T-cell (primary cell): ENCODE data around the gene ARMC8. TPM values are rescaled to one million over a fixed set of nuclear protein-coding genes. Genes with fewer than 3 reads are reported as not detected.

Experiments used
- ATAC-seq, 4 experiments: fragments of 200-7000 bp in 3 of 4; fragments of 150-1000 bp in 1 of 4; cut with Tn5 transposase; replicated peaks in 1 of 4; 1 replicate in 3 of 4; 2 replicates in 1 of 4; pipeline ENCODE4 v1.10.0; 2021; ENCODE audit warnings: moderate library complexity in 3 of 4, mild to moderate bottlenecking in 2 of 4, moderate number of reproducible peaks in 1 of 4
- CTCF ChIA-PET, 2 donors: fragments of 300-600 bp; sonication (Branson Sonifier 250); formaldehyde crosslinking; loops; one replicate each; lab custom pipeline; 2022; ENCODE audit warnings: antibody characterized with exemption in 2 of 2; lab: Charles Lee
- POLR2A ChIA-PET, 2 donors: fragments of 300-600 bp; sonication (Branson Sonifier 250); formaldehyde crosslinking; loops; one replicate each; lab custom pipeline; 2022; ENCODE audit warnings: antibody characterized with exemption in 2 of 2; lab: Charles Lee
- DNase-seq, 35 experiments: peaks; one replicate each; pipeline versions ENCODE4 v3.0.0 to v3.0.0-alpha.2; 2013 to 2023
- H3K27ac ChIP-seq: one replicate; pipeline ENCODE4 v1.5.1; 2013; ENCODE audit warnings: low read length
- H3K27me3 ChIP-seq, 2 experiments: replicated peaks in 1 of 2; 1 replicate in 1 of 2; 2 replicates in 1 of 2; pipeline versions ENCODE4 v1.6.1 to v1.7.0; 2013; ENCODE audit warnings: low read length in 1 of 2, mixed read lengths in 1 of 2; ENCODE audit not compliant: control insufficient read depth in 2 of 2, insufficient read depth in 2 of 2; ENCODE audit errors: extremely low read depth in 1 of 2
- H3K36me3 ChIP-seq, 2 donors: 1 replicate in 1 of 2; 2 replicates in 1 of 2; pipeline versions ENCODE4 v1.6.1 to v1.7.0; 2013; ENCODE audit warnings: low read length in 1 of 2; ENCODE audit not compliant: control insufficient read depth in 2 of 2, insufficient read depth in 1 of 2; ENCODE audit errors: extremely low read depth in 1 of 2
- H3K4me1 ChIP-seq, 2 experiments: 1 replicate in 1 of 2; 2 replicates in 1 of 2; pipeline versions ENCODE4 v1.6.1 to v1.7.0; 2013; ENCODE audit warnings: low read length in 2 of 2, mixed read lengths in 1 of 2; ENCODE audit not compliant: insufficient read depth in 2 of 2, control insufficient read depth in 1 of 2; ENCODE audit errors: extremely low read depth in 1 of 2
- H3K4me3 ChIP-seq, 2 donors: 1 replicate in 1 of 2; 2 replicates in 1 of 2; pipeline versions ENCODE4 v1.5.1 to v1.7.0; 2013; ENCODE audit warnings: mild to moderate bottlenecking in 2 of 2, low read length in 1 of 2, moderate library complexity in 1 of 2; ENCODE audit not compliant: control insufficient read depth in 1 of 2; ENCODE audit errors: extremely low read depth in 1 of 2
- H3K9me3 ChIP-seq: 2 replicates; pipeline ENCODE4 v1.7.0; 2013
- H3K27ac Mint-ChIP-seq, 2 donors: one replicate each; pipeline ENCODE4 v1.8.0; 2020 to 2021; ENCODE audit warnings: mild to moderate bottlenecking in 2 of 2, mixed read lengths in 2 of 2
- H3K27me3 Mint-ChIP-seq, 2 donors: one replicate each; pipeline ENCODE4 v1.8.0; 2021 to 2022; ENCODE audit warnings: mixed read lengths in 2 of 2
- H3K36me3 Mint-ChIP-seq: one replicate; pipeline ENCODE4 v1.8.0; 2021; ENCODE audit warnings: mixed read lengths
- H3K4me1 Mint-ChIP-seq, 3 donors: one replicate each; pipeline ENCODE4 v1.8.0; 2020 to 2022; ENCODE audit warnings: mixed read lengths in 3 of 3, mild to moderate bottlenecking in 1 of 3
- H3K4me3 Mint-ChIP-seq, 3 donors: one replicate each; pipeline ENCODE4 v1.8.0; 2020 to 2022; ENCODE audit warnings: mild to moderate bottlenecking in 3 of 3, mixed read lengths in 3 of 3, moderate library complexity in 3 of 3
- H3K9me3 Mint-ChIP-seq, 3 donors: one replicate each; pipeline ENCODE4 v1.8.0; 2020 to 2022; ENCODE audit warnings: mixed read lengths in 3 of 3
- WGBS: methylation state at CpG from one replicate; pipeline ENCODE4 v1.1.5; 2013; ENCODE audit warnings: missing lambda C conversion rate; ENCODE audit not compliant: insufficient coverage; 5-methylcytosine and 5-hydroxymethylcytosine counted together
- total RNA-seq, 35 experiments: library from RNA in 6 of 35; stranded (reverse) in 6 of 35; fragments of 120-200 nt in 1 of 35; gene quantifications; one replicate each; pipeline versions ENCODE4 v1.2.1 to v1.2.4 and lab custom pipeline; 2013 to 2026

Gene ARMC8
- total RNA-seq, 5 donors from 2014 or later (not counting 1 experiment from before 2014, with no cell fraction given): 55.0 to 79.8 (median 58.6) TPM

DNA sequence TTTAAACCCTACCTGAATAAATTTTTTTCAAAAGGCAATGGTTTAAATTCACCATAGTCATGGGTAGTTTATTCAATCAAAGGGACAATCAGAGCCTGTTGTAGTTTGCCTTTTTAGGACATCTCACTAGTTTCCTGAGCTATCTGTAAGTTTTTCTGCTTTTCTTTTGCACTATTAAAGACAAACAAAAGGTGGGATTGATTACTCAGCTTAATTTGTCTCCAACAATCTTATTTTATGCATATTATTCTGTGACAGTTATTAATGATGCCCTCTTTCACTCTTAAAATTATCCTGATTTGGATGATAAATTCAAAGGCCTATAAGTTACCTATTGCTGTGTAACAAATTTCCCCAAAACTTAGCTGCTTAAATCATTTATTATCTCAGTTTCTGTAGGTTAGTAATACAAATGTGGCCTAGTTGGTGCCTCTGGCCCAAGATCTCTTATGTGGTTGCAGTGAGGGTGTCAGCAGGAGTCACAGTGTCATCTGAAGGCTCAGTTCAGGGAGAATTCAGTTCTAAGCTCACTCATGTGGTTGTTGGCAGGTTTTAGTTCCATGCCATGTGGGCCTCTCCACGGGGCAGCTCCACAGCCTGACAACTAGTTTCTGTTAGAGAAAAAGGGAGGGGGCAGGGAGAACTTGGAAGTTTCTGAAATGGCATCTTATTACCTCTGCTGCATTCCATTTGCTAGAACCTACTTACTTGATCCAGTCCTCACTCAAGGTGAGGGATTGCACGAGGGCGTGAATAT is 16.0 kb downstream of the ARMC8 start:
- ChIA-PET CTCF (interaction anchor here in 1 of 2 donors (0.9 kb wide), 1 partner anchor 10 kb away, joined by 3 read pairs; no protein-coding TSS in a partner anchor), POLR2A (interaction anchor here (0.7 to 1.1 kb wide), 2 partner anchors 10 to 82 kb away, joined by 3 read pairs; no protein-coding TSS in a partner anchor)
- Histone ChIP-seq H3K27me3 (no peaks in the 10 kb centered on the region), H3K4me1 (peaks cover 0 to 5% of the 10 kb centered on the region in 2 experiments), H3K27ac (no peak overlapping the region), H3K36me3 (peaks cover 0 to 4% of the 10 kb centered on the region in 2 donors), H3K9me3 (no peaks in the 10 kb centered on the region), H3K4me3 (no peak overlapping the region)
- Mint-ChIP-seq H3K27ac (peak overlapping the region in 1 of 2 donors; percentile 57), H3K36me3 (peaks cover 33% of the 10 kb centered on the region), H3K9me3 (no peaks in the 10 kb centered on the region), H3K4me3 (no peak overlapping the region), H3K27me3 (no peaks in the 10 kb centered on the region), H3K4me1 (peaks cover 68 to 85% (median 78%) of the 10 kb centered on the region in 3 donors)
- no CpG with 5 or more reads among the region's 3 CpGs for WGBS
- DNase-seq (no peak), ATAC-seq (no peak)

DNA sequence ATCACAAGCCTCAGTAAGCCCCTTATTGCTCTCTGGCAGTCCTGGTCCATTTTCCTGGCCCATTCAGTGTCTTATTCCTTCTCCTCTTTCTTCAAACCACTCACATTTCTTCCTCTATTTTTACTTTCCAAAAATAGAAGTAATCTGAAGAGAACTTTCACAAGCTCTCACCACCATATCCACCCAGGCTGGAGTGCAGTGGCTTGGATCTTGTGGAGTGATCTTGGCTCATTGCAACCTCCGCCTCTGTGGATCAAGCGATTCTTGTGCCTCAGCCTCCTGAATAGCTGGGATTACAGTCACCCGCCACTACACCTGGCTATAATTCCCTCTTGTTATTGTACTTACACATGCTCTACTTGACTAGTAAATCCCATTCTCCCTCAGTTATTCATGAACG is 16.8 kb downstream of the ARMC8 start:
- DNase-seq (no peak), ATAC-seq (no peak)
- Mint-ChIP-seq H3K4me3 (no peak overlapping the region), H3K27me3 (no peaks in the 10 kb centered on the region), H3K36me3 (peaks cover 36% of the 10 kb centered on the region), H3K4me1 (peaks cover 70 to 86% (median 81%) of the 10 kb centered on the region in 3 donors), H3K9me3 (no peaks in the 10 kb centered on the region), H3K27ac (peak overlapping the region in 1 of 2 donors; percentile 45)
- no peak overlapping the region for H3K4me3 ChIP-seq
- peaks cover 0 to 5% of the 10 kb centered on the region in 2 experiments for H3K4me1 ChIP-seq
- ChIA-PET CTCF (no interaction called here), POLR2A (interaction anchor here (0.7 to 1.1 kb wide), 2 partner anchors 9 to 81 kb away, joined by 3 read pairs; no protein-coding TSS in a partner anchor)
- no peaks in the 10 kb centered on the region for H3K9me3 ChIP-seq
- no peaks in the 10 kb centered on the region for H3K27me3 ChIP-seq
- H3K27ac ChIP-seq: no peak overlapping the region
- 89% methylated on average over 2 of the region's 4 CpGs for WGBS
- H3K36me3 ChIP-seq: peaks cover 0 to 4% of the 10 kb centered on the region in 2 donors

DNA sequence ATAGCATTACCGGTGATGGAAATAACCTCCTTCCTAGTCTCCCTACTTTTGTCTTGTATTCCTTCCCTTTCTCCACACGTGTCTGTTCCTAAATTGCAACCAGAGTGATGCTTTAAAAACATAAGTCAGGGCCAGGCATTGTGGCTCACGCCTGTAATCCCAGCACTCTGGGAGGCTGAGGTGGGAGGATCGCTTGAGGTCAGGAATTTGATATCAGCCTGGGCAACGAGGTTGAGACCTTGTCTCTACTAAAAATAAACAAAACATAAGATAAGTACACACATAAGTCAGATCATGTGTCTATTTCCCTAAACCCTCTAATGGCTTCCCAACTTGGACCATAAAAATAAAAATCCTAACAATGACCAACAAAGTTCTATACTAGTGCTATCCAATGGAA is 18.4 kb downstream of the ARMC8 start:
- POLR2A ChIA-PET: no interaction called here
- ATAC-seq (no peak), DNase-seq (no peak)
- peak overlapping the region in 1 of 2 donors; percentile 5 for H3K27ac Mint-ChIP-seq
- Histone ChIP-seq H3K36me3 (peaks cover 0 to 4% of the 10 kb centered on the region in 2 donors), H3K4me3 (no peak overlapping the region), H3K4me1 (peaks cover 0 to 5% of the 10 kb centered on the region in 2 experiments), H3K27me3 (no peaks in the 10 kb centered on the region), H3K27ac (no peak overlapping the region), H3K9me3 (no peaks in the 10 kb centered on the region)
- peaks cover 65 to 78% (median 73%) of the 10 kb centered on the region in 3 donors for H3K4me1 Mint-ChIP-seq
- H3K4me3 Mint-ChIP-seq: no peak overlapping the region
- WGBS: 100% methylated on average over 2 of the region's 5 CpGs
- H3K27me3 Mint-ChIP-seq: no peaks in the 10 kb centered on the region
- CTCF ChIA-PET: no interaction called here
- H3K9me3 Mint-ChIP-seq: no peaks in the 10 kb centered on the region
- H3K36me3 Mint-ChIP-seq: peaks cover 38% of the 10 kb centered on the region

DNA sequence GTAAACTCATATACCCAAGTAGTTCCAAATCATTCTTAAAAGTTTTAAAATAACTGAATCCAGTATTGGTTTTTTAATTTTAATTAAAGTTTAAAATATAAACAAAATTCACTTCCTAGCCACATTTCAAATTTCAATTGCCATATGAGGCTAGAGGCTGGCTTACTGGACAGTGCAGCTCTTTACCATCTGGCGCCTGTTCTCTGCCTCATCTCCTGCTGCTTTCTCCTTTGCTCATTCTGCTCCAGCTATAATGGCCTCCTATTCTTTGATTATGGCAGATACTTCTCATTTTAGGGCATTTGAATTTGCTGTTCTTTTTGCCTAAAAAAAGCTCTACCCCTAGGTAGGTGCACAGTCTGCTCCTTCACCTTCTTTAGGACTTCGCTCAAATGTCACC is 19.1 kb downstream of the ARMC8 start:
- Mint-ChIP-seq H3K4me1 (peaks cover 65 to 73% (median 72%) of the 10 kb centered on the region in 3 donors), H3K9me3 (no peaks in the 10 kb centered on the region), H3K27ac (no peak overlapping the region), H3K4me3 (no peak overlapping the region), H3K36me3 (peaks cover 39% of the 10 kb centered on the region), H3K27me3 (no peaks in the 10 kb centered on the region)
- no peak for ATAC-seq
- no peak overlapping the region for H3K4me3 ChIP-seq
- H3K9me3 ChIP-seq: no peaks in the 10 kb centered on the region
- 86% methylated on average over 1 of the region's 2 CpGs for WGBS
- no peaks in the 10 kb centered on the region for H3K27me3 ChIP-seq
- no peak for DNase-seq
- POLR2A ChIA-PET: no interaction called here
- CTCF ChIA-PET: interaction anchor here in 1 of 2 donors (1.1 kb wide), 1 partner anchor 16 kb away, joined by 5 read pairs; no protein-coding TSS in a partner anchor
- H3K36me3 ChIP-seq: peaks cover 0 to 4% of the 10 kb centered on the region in 2 donors
- no peak overlapping the region for H3K27ac ChIP-seq
- peaks cover 0 to 5% of the 10 kb centered on the region in 2 experiments for H3K4me1 ChIP-seq

DNA sequence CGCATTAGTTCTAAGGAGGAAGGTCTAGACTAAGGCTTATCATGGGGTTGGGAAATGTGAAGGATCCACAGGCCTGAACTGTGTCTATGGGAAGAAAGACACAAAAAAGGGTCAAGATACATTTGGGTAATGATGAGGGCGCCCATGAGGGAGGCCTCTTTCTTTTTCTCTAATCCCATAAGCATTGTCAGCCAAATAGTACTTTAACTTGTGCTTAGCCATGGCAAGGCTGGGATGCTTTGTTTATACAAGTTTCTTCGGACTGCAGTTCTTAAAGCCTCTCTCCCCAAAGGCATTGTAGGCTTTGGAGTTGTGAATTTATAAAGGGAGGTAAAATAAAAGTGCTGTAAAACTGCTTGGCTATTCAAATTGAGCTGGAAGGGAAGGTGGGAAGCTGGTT is 23.4 kb downstream of the ARMC8 start:
- Mint-ChIP-seq H3K27ac (no peak overlapping the region), H3K4me3 (no peak overlapping the region), H3K4me1 (peaks cover 40 to 50% (median 48%) of the 10 kb centered on the region in 3 donors), H3K36me3 (peaks cover 38% of the 10 kb centered on the region), H3K27me3 (no peaks in the 10 kb centered on the region), H3K9me3 (no peaks in the 10 kb centered on the region)
- no CpG with 5 or more reads among the region's 3 CpGs for WGBS
- DNase-seq (no peak), ATAC-seq (no peak)
- no peaks in the 10 kb centered on the region for H3K9me3 ChIP-seq
- H3K27ac ChIP-seq: no peak overlapping the region
- H3K27me3 ChIP-seq: no peaks in the 10 kb centered on the region
- POLR2A ChIA-PET: no interaction called here
- H3K4me3 ChIP-seq: no peak overlapping the region
- no peaks in the 10 kb centered on the region for H3K4me1 ChIP-seq
- peaks cover 0 to 4% of the 10 kb centered on the region in 2 donors for H3K36me3 ChIP-seq
- CTCF ChIA-PET: interaction anchor here in 1 of 2 donors (1.0 kb wide), 1 partner anchor 36 kb away, joined by 3 read pairs; the partner anchor contains the start of gene DBR1

DNA sequence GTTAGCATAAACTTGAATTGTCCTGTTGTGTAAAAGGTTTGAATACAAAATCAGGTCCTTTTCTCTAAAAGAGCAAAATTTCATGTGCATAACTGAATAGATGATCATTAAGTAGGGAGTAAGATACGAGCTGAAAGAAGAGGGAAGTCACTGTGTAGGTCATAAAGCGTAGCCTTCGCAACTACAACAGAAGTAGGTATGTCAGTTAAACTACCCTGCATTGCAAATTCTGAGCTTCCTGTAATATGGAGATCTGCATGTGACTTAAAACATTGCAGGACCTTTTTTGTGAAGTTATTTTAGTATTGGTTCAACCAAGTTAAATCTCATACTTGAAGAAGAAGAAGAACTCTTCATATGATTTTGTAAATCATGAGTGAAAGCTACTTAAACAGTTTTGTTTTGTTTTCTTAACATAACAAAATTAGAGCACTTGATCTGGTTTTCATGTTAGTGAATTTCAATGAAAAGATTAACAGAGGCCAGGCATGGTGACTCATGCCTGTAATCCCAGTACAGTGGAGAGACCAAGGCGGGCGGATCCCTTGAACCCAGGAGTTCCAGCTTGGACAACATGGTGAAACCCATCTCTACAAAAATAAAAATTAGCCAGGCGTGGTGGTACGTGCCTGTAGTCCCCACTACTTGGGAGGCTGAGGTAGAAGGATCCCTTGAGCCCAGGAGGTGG is 26.4 kb downstream of the ARMC8 start:
- H3K9me3 Mint-ChIP-seq: no peaks in the 10 kb centered on the region
- no peak overlapping the region for H3K4me3 Mint-ChIP-seq
- H3K4me1 Mint-ChIP-seq: peaks cover 33 to 47% (median 41%) of the 10 kb centered on the region in 3 donors
- peaks cover 0 to 5% of the 10 kb centered on the region in 2 donors for H3K36me3 ChIP-seq
- H3K4me1 ChIP-seq: peaks cover 0 to 2% of the 10 kb centered on the region in 2 experiments
- no peak overlapping the region for H3K4me3 ChIP-seq
- ChIA-PET POLR2A (interaction anchor here in 1 of 2 donors (1.0 to 1.4 kb wide), 2 partner anchors 10 to 18 kb away, joined by 3 read pairs; no protein-coding TSS in a partner anchor), CTCF (interaction anchor here in 1 of 2 donors (1.0 kb wide), 1 partner anchor 11 kb away, joined by 3 read pairs; no protein-coding TSS in a partner anchor)
- no peaks in the 10 kb centered on the region for H3K27me3 Mint-ChIP-seq
- WGBS: 100% methylated on average over 2 of the region's 7 CpGs
- H3K27me3 ChIP-seq: no peaks in the 10 kb centered on the region
- H3K27ac ChIP-seq: no peak overlapping the region
- DNase-seq (no peak), ATAC-seq (no peak)
- no peaks in the 10 kb centered on the region for H3K9me3 ChIP-seq
- H3K36me3 Mint-ChIP-seq: peaks cover 28% of the 10 kb centered on the region
- no peak overlapping the region for H3K27ac Mint-ChIP-seq
